Uterus (tissue), 2 donors: Measurements from ENCODE around the gene CAMP.

Experiments
- POLR2A ChIP-seq, 2 donors: fragments of 450-650 bp; IDR thresholded peaks; one replicate each; pipeline ENCODE4 v1.6.1; 2016; ENCODE audit warnings: antibody characterized with exemption in 2 of 2, mild to moderate bottlenecking in 1 of 2, moderate library complexity in 1 of 2
- TF ChIP-seq, protein P1 (sequence below), 4 experiments: fragments of 200-600 bp in 2 of 4; fragments of 450-650 bp in 2 of 4; sonication (generic) in 2 of 4; IDR thresholded peaks; one replicate each; pipeline ENCODE4 v1.5.1; 2016 to 2019; ENCODE audit warnings: antibody characterized with exemption in 4 of 4, mild to moderate bottlenecking in 2 of 4, moderate library complexity in 1 of 4

- no peak for TF ChIP-seq POLR2A (IDR thresholded peaks at IDR 0.05)
- TF ChIP-seq, protein P1, sequence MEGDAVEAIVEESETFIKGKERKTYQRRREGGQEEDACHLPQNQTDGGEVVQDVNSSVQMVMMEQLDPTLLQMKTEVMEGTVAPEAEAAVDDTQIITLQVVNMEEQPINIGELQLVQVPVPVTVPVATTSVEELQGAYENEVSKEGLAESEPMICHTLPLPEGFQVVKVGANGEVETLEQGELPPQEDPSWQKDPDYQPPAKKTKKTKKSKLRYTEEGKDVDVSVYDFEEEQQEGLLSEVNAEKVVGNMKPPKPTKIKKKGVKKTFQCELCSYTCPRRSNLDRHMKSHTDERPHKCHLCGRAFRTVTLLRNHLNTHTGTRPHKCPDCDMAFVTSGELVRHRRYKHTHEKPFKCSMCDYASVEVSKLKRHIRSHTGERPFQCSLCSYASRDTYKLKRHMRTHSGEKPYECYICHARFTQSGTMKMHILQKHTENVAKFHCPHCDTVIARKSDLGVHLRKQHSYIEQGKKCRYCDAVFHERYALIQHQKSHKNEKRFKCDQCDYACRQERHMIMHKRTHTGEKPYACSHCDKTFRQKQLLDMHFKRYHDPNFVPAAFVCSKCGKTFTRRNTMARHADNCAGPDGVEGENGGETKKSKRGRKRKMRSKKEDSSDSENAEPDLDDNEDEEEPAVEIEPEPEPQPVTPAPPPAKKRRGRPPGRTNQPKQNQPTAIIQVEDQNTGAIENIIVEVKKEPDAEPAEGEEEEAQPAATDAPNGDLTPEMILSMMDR (IDR thresholded peaks at IDR 0.05) = no peak
These were observed 42.6 kb upstream of the CAMP start for GRCh38 chr3:48180531-48181253.
